GM18498 (cell line): Measurements from ENCODE around the gene PBX4.
A peak's percentile ranks its signal among the peaks of the same experiment; 100 is the strongest.

Experiments
- ATAC-seq: cut with Tn5 transposase; IDR thresholded peaks from one replicate; pipeline ENCODE4 v1.9.1; 2021; ENCODE audit warnings: mild to moderate bottlenecking, moderate library complexity; ENCODE audit not compliant: unreplicated experiment

PBX4 gene

GRCh38 chr19:19541616-19542015 lies 76.9 kb downstream of the PBX4 start:
- no peak for ATAC-seq

GRCh38 chr19:19540715-19541515 lies 77.6 kb downstream of the PBX4 start:
- ATAC-seq = peak; percentile 51

- ATAC-seq = no peak
These were observed 78.3 kb downstream of the PBX4 start for GRCh38 chr19:19540064-19540714.

- no peak for ATAC-seq
These were observed 78.8 kb downstream of the PBX4 start for GRCh38 chr19:19539698-19540063.

- ATAC-seq = no peak
These were observed 79.7 kb downstream of the PBX4 start for GRCh38 chr19:19538785-19539166.

GRCh38 chr19:19538061-19538784 lies 80.3 kb downstream of the PBX4 start, which contains the start of gene CILP2:
TSS of gene CILP2 (plus strand) at chr19:19538265. CDS start at chr19:19538350, 85 bp downstream.
- no peak for ATAC-seq

- no peak for ATAC-seq
These were observed 81.1 kb downstream of the PBX4 start for GRCh38 chr19:19537075-19538048.

- no peak for ATAC-seq
These were observed 82.9 kb downstream of the PBX4 start for GRCh38 chr19:19535311-19536191.

GRCh38 chr19:19534556-19535265 lies 83.8 kb downstream of the PBX4 start:
- no peak for ATAC-seq

- no peak for ATAC-seq
These were observed 84.6 kb downstream of the PBX4 start for GRCh38 chr19:19533841-19534240.

GRCh38 chr19:19532806-19533701 lies 85.4 kb downstream of the PBX4 start:
- ATAC-seq = no peak

GRCh38 chr19:19531951-19532805 lies 86.3 kb downstream of the PBX4 start:
- ATAC-seq = peak; percentile 61

- no peak for ATAC-seq
These were observed 87.6 kb downstream of the PBX4 start for GRCh38 chr19:19530889-19531288.

GRCh38 chr19:19530423-19530804 lies 88.1 kb downstream of the PBX4 start:
- no peak for ATAC-seq

- no peak for ATAC-seq
These were observed 88.6 kb downstream of the PBX4 start for GRCh38 chr19:19529783-19530422.

- ATAC-seq = no peak
These were observed 89.6 kb downstream of the PBX4 start, which contains the start of gene YJEFN3 for GRCh38 chr19:19528721-19529490. TSS of gene YJEFN3 (plus strand) at chr19:19528911. CDS start at chr19:19528933, 22 bp downstream.
